K562 (cell line): ENCODE results near the gene FAM83D. TPM values are rescaled to one million over a fixed set of nuclear protein-coding genes. Genes with fewer than 3 reads are reported as not detected.

Source experiments
- ADNP ChIP-seq: fragments of 200-800 bp; sonication (Bioruptor generic); IDR thresholded peaks from 2 replicates; pipeline ENCODE4 v1.6.1; 2016; ENCODE audit warnings: missing genetic modification characterization, missing compliant biosample characterization
- ARID1B ChIP-seq: fragments of 450-650 bp; IDR thresholded peaks from 2 replicates; pipeline ENCODE4 v1.6.1; 2016; ENCODE audit warnings: antibody characterized with exemption, mild to moderate bottlenecking, inconsistent platforms
- BCL6 ChIP-seq: fragments of 250-450 bp; sonication (Bioruptor Pico); IDR thresholded peaks from 2 replicates; pipeline ENCODE4 v1.4.0; 2020
- CHCHD3 ChIP-seq: fragments of 250-450 bp; sonication (Bioruptor Pico); IDR thresholded peaks from 2 replicates; pipeline ENCODE4 v2.1.2; 2022; ENCODE audit warnings: mild to moderate bottlenecking
- ELF4 ChIP-seq: fragments of 450-650 bp; formaldehyde crosslinking; IDR thresholded peaks from 2 replicates; pipeline ENCODE4 v1.4.0; 2022; ENCODE audit warnings: missing genetic modification characterization
- GATA2 ChIP-seq: sonication (generic); formaldehyde crosslinking; IDR thresholded peaks from 2 replicates; pipeline ENCODE4 v1.4.0; 2020; ENCODE audit warnings: mild to moderate bottlenecking, missing genetic modification reagents
- HDAC8 ChIP-seq: fragments of 450-650 bp; IDR thresholded peaks from 2 replicates; pipeline ENCODE4 v1.6.1; 2016; ENCODE audit warnings: mild to moderate bottlenecking, missing genetic modification characterization, moderate library complexity, missing compliant biosample characterization
- HMGXB4 ChIP-seq: sonication (generic); formaldehyde crosslinking; IDR thresholded peaks from 2 replicates; pipeline ENCODE4 v1.8.1; 2023; ENCODE audit warnings: mild to moderate bottlenecking, missing genetic modification reagents
- HNRNPLL ChIP-seq: fragments of 200-400 bp; formaldehyde crosslinking; IDR thresholded peaks from 2 replicates; pipeline ENCODE4 v1.6.1; 2017; ENCODE audit warnings: low read length, low read depth, mild to moderate bottlenecking; ENCODE audit not compliant: poor library complexity, severe bottlenecking
- KAT2B ChIP-seq: IDR thresholded peaks from one replicate; pipeline ENCODE4 v1.6.1; 2012; ENCODE audit warnings: low read depth, mild to moderate bottlenecking, control low read depth, inconsistent platforms, low read length, moderate library complexity
- KDM4B ChIP-seq, 2 experiments: fragments of 450-650 bp in 1 of 2; sonication (generic) in 1 of 2; IDR thresholded peaks; 2 replicates each; pipeline ENCODE4 v1.6.1; 2016 to 2017; ENCODE audit warnings: borderline replicate concordance in 2 of 2, antibody characterized with exemption in 1 of 2, low read depth in 1 of 2, mild to moderate bottlenecking in 1 of 2
- KLF6 ChIP-seq: fragments of 250-450 bp; sonication (Bioruptor Pico); IDR thresholded peaks from 2 replicates; pipeline ENCODE4 v1.4.0; 2020; ENCODE audit warnings: mild to moderate bottlenecking, moderate library complexity, borderline replicate concordance
- MBD1 ChIP-seq: fragments of 250-450 bp; sonication (Bioruptor Pico); IDR thresholded peaks from 2 replicates; pipeline ENCODE4 v1.8.0; 2022; ENCODE audit warnings: inconsistent platforms
- MNT ChIP-seq, 2 experiments: fragments of 450-650 bp; conservative IDR thresholded peaks; 2 replicates each; pipeline ENCODE4 v1.6.1; 2017; ENCODE audit warnings: mild to moderate bottlenecking in 2 of 2, moderate library complexity in 2 of 2
- MTA1 ChIP-seq: fragments of 450-650 bp; IDR thresholded peaks from 2 replicates; pipeline ENCODE4 v1.6.1; 2017; ENCODE audit warnings: borderline replicate concordance
- MXI1 ChIP-seq: IDR thresholded peaks from 2 replicates; pipeline ENCODE4 v1.6.1; 2011; ENCODE audit warnings: low read depth, mild to moderate bottlenecking, improper control_type of control experiment, low read length
- POLR2H ChIP-seq: IDR thresholded peaks from 2 replicates; pipeline ENCODE4 v1.6.1; 2016; ENCODE audit warnings: missing genetic modification characterization, low read depth, mild to moderate bottlenecking, control low read depth, missing compliant biosample characterization, moderate library complexity
- SMARCB1 ChIP-seq: IDR thresholded peaks from 2 replicates; pipeline ENCODE4 v1.6.1; 2011; ENCODE audit warnings: improper control_type of control experiment, low read depth; ENCODE audit not compliant: insufficient read length
- TEAD1 ChIP-seq, 2 experiments: fragments of 450-650 bp in 1 of 2; sonication (generic) in 1 of 2; formaldehyde crosslinking; IDR thresholded peaks; 2 replicates each; pipeline versions ENCODE4 v1.4.0 to v1.8.0; 2020 to 2022; ENCODE audit warnings: mild to moderate bottlenecking in 2 of 2, missing genetic modification reagents in 1 of 2
- ZNF57 ChIP-seq: fragments of 450-650 bp; formaldehyde crosslinking; IDR thresholded peaks from 2 replicates; pipeline ENCODE4 v1.4.0; 2020; ENCODE audit warnings: mild to moderate bottlenecking, moderate library complexity
- ZNF639 ChIP-seq, 2 experiments: fragments of 200-800 bp in 1 of 2; sonication (Bioruptor generic) in 1 of 2; sonication (generic) in 1 of 2; formaldehyde crosslinking in 1 of 2; IDR thresholded peaks in 1 of 2; conservative IDR thresholded peaks in 1 of 2; 2 replicates each; pipeline versions ENCODE4 v1.5.0 to v1.6.1; 2016 to 2020; ENCODE audit warnings: missing compliant biosample characterization in 1 of 2, missing genetic modification characterization in 1 of 2, missing genetic modification reagents in 1 of 2
- polyA plus RNA-seq, 8 experiments: library from polyadenylated mRNA; depleted of rRNA in 4 of 8; stranded (reverse) in 5 of 8; unstranded in 3 of 8; fragments of >200 nt; fragmentation: Nextera tagmentation in 2 of 8; fragmentation: Illumina TruSeq in 1 of 8; extraction: Ambion mirVana in 2 of 8; extraction: Trizol in 1 of 8; gene quantifications; 2 replicates each; pipeline versions ENCODE4 v1.2.1 to v1.2.3, GENCODE V29; 2011 to 2014; ENCODE audit warnings: inconsistent platforms in 1 of 8, missing spikeins in 1 of 8
- total RNA-seq, 7 experiments: library from RNA; depleted of rRNA in 6 of 7; stranded (reverse); fragments of >200 nt in 6 of 7; fragmentation: Illumina TruSeq in 2 of 7; extraction: Trizol in 2 of 7; gene quantifications; 2 replicates each; pipeline versions ENCODE4 v1.2.1 to v1.2.3, GENCODE V29; 2011 to 2021; ENCODE audit warnings: low replicate concordance in 1 of 7

Gene FAM83D
- total and polyA plus RNA-seq, 9 of the 15 experiments (the other 6 are each of a cell fraction or from before 2014, with no cell fraction given): 8.2 to 66.1 (median 43.5) TPM

- peak; percentile 77; the same call in 1 of the 2 replicates for TF ChIP-seq POLR2H
- TF ChIP-seq HNRNPLL: no peak
- no peak for TF ChIP-seq SMARCB1
- TF ChIP-seq MNT (conservative IDR thresholded peaks at IDR 0.05): peak; percentile 97
- no peak for TF ChIP-seq ADNP
- peak in 1 of 2 experiments; percentile 20; a peak in 1 of 4 replicates for TF ChIP-seq TEAD1 (CRISPR knock-in tag; IDR thresholded peaks at IDR 0.05)
- no peak for TF ChIP-seq GATA2
- no peak for TF ChIP-seq MTA1
- peak in 1 of 2 experiments; percentile 88; a peak in 2 of 4 replicates for TF ChIP-seq ZNF639 (CRISPR knock-in tag; conservative IDR thresholded peaks at IDR 0.05 in 1 of 2, IDR thresholded peaks at IDR 0.05 in 1 of 2)
- TF ChIP-seq ELF4 (CRISPR knock-in tag): no peak
- TF ChIP-seq KDM4B (IDR thresholded peaks at IDR 0.05; ENCODE audit: borderline replicate concordance in 2 of 2, low read depth in 1 of 2): no peak
- peak; percentile 66; the same call in 1 of the 2 replicates for TF ChIP-seq MXI1
- no peak for TF ChIP-seq HMGXB4 (CRISPR knock-in tag)
- no peak for TF ChIP-seq HDAC8 (tag)
- no peak for TF ChIP-seq BCL6
- no peak for TF ChIP-seq KAT2B
- TF ChIP-seq ZNF57 (CRISPR knock-in tag): no peak
- no peak for TF ChIP-seq MBD1 (CRISPR knock-in tag)
- no peak for TF ChIP-seq KLF6 (CRISPR knock-in tag)
- TF ChIP-seq ARID1B: no peak
- TF ChIP-seq CHCHD3: no peak
Observed at GRCh38 chr20:38962044-38962927, 36.1 kb downstream of the FAM83D start, which contains the start of gene DHX35 (continued).
